ENCODE data around the gene LCLAT1.

Gene LCLAT1

GRCh38 chr2:30427606-30428347 lies 19.3 kb upstream of the LCLAT1 start:
- no peaks in the 10 kb centered on the region for H3K36me3 ChIP-seq (ENCODE audit: insufficient read depth, low read depth, low read length)
- H3K9ac ChIP-seq (ENCODE audit: low read depth, low read length): no peak overlapping the region
- H3K27me3 ChIP-seq (ENCODE audit: insufficient read depth, low read length): no peaks in the 10 kb centered on the region
- no peak overlapping the region for H3K27ac ChIP-seq (ENCODE audit: low read length)
- H3K4me3 ChIP-seq (ENCODE audit: low read length): no peak overlapping the region
- H3K4me1 ChIP-seq (ENCODE audit: insufficient read depth, low read length): no peaks in the 10 kb centered on the region; the same call in 1 of the 2 replicates
- H3K9me3 ChIP-seq (ENCODE audit: insufficient read depth, low read depth, low read length): no peaks in the 10 kb centered on the region

- Histone ChIP-seq H3K9me3 (ENCODE audit: insufficient read depth, low read depth, low read length) (no peaks in the 10 kb centered on the region), H3K27ac (ENCODE audit: low read length) (no peak overlapping the region), H3K9ac (ENCODE audit: low read depth, low read length) (no peak overlapping the region), H3K36me3 (ENCODE audit: insufficient read depth, low read depth, low read length) (no peaks in the 10 kb centered on the region), H3K4me3 (ENCODE audit: low read length) (no peak overlapping the region), H3K4me1 (ENCODE audit: insufficient read depth, low read length) (no peaks in the 10 kb centered on the region), H3K27me3 (ENCODE audit: insufficient read depth, low read length) (no peaks in the 10 kb centered on the region)
Observed at GRCh38 chr2:30428348-30428662, 18.7 kb upstream of the LCLAT1 start.

- Histone ChIP-seq H3K27me3 (ENCODE audit: insufficient read depth, low read length) (no peaks in the 10 kb centered on the region), H3K9ac (ENCODE audit: low read depth, low read length) (no peak overlapping the region)
Observed at GRCh38 chr2:30428827-30429461, 18.1 kb upstream of the LCLAT1 start.

GRCh38 chr2:30433541-30434299 lies 13.3 kb upstream of the LCLAT1 start:
- H3K9ac ChIP-seq (ENCODE audit: low read depth, low read length): no peak overlapping the region
- H3K4me3 ChIP-seq (ENCODE audit: low read length): no peak overlapping the region
- no peaks in the 10 kb centered on the region for H3K27me3 ChIP-seq (ENCODE audit: insufficient read depth, low read length)
- H3K36me3 ChIP-seq (ENCODE audit: insufficient read depth, low read depth, low read length): no peaks in the 10 kb centered on the region
- peaks cover 3% of the 10 kb centered on the region; the same call in 1 of the 2 replicates for H3K4me1 ChIP-seq (ENCODE audit: insufficient read depth, low read length)
- no peaks in the 10 kb centered on the region for H3K9me3 ChIP-seq (ENCODE audit: insufficient read depth, low read depth, low read length)
- no peak overlapping the region for H3K27ac ChIP-seq (ENCODE audit: low read length)

More at GRCh38 chr2:30428827-30429461, 18.1 kb upstream of the LCLAT1 start:
- no peaks in the 10 kb centered on the region for H3K9me3 ChIP-seq (ENCODE audit: insufficient read depth, low read depth, low read length)
- H3K36me3 ChIP-seq (ENCODE audit: insufficient read depth, low read depth, low read length): no peaks in the 10 kb centered on the region
- no peak overlapping the region for H3K27ac ChIP-seq (ENCODE audit: low read length)
- peaks cover under 1% of the 10 kb centered on the region; the same call in 1 of the 2 replicates for H3K4me1 ChIP-seq (ENCODE audit: insufficient read depth, low read length)
- H3K4me3 ChIP-seq (ENCODE audit: low read length): no peak overlapping the region

GRCh38 chr2:30434708-30435107 lies 12.3 kb upstream of the LCLAT1 start:
- no peak overlapping the region for H3K4me3 ChIP-seq (ENCODE audit: low read length)

GRCh38 chr2:30436859-30437435 lies 10.1 kb upstream of the LCLAT1 start:
- Histone ChIP-seq H3K4me3 (ENCODE audit: low read length) (no peak overlapping the region), H3K27me3 (ENCODE audit: insufficient read depth, low read length) (no peaks in the 10 kb centered on the region), H3K36me3 (ENCODE audit: insufficient read depth, low read depth, low read length) (no peaks in the 10 kb centered on the region), H3K27ac (ENCODE audit: low read length) (no peak overlapping the region), H3K4me1 (ENCODE audit: insufficient read depth, low read length) (peaks cover 3% of the 10 kb centered on the region; the same call in 1 of the 2 replicates), H3K9ac (ENCODE audit: low read depth, low read length) (no peak overlapping the region), H3K9me3 (ENCODE audit: insufficient read depth, low read depth, low read length) (no peaks in the 10 kb centered on the region)

More at GRCh38 chr2:30434708-30435107, 12.3 kb upstream of the LCLAT1 start:
- Histone ChIP-seq H3K9ac (ENCODE audit: low read depth, low read length) (no peak overlapping the region), H3K4me1 (ENCODE audit: insufficient read depth, low read length) (peaks cover 3% of the 10 kb centered on the region; the same call in 1 of the 2 replicates), H3K9me3 (ENCODE audit: insufficient read depth, low read depth, low read length) (no peaks in the 10 kb centered on the region), H3K27me3 (ENCODE audit: insufficient read depth, low read length) (no peaks in the 10 kb centered on the region), H3K36me3 (ENCODE audit: insufficient read depth, low read depth, low read length) (no peaks in the 10 kb centered on the region), H3K27ac (ENCODE audit: low read length) (no peak overlapping the region)

GRCh38 chr2:30437809-30438548 lies 9.1 kb upstream of the LCLAT1 start:
- Histone ChIP-seq H3K9me3 (ENCODE audit: insufficient read depth, low read depth, low read length) (no peaks in the 10 kb centered on the region), H3K36me3 (ENCODE audit: insufficient read depth, low read depth, low read length) (no peaks in the 10 kb centered on the region), H3K4me1 (ENCODE audit: insufficient read depth, low read length) (peaks cover 3% of the 10 kb centered on the region; the same call in 1 of the 2 replicates), H3K27ac (ENCODE audit: low read length) (no peak overlapping the region), H3K9ac (ENCODE audit: low read depth, low read length) (no peak overlapping the region), H3K4me3 (ENCODE audit: low read length) (no peak overlapping the region), H3K27me3 (ENCODE audit: insufficient read depth, low read length) (no peaks in the 10 kb centered on the region)

GRCh38 chr2:30439296-30439695 lies 7.8 kb upstream of the LCLAT1 start:
- no peak overlapping the region for H3K4me3 ChIP-seq (ENCODE audit: low read length)
- no peaks in the 10 kb centered on the region for H3K27me3 ChIP-seq (ENCODE audit: insufficient read depth, low read length)
- H3K27ac ChIP-seq (ENCODE audit: low read length): no peak overlapping the region
- H3K9ac ChIP-seq (ENCODE audit: low read depth, low read length): no peak overlapping the region
- no peaks in the 10 kb centered on the region for H3K36me3 ChIP-seq (ENCODE audit: insufficient read depth, low read depth, low read length)
- H3K4me1 ChIP-seq (ENCODE audit: insufficient read depth, low read length): no peaks in the 10 kb centered on the region
- H3K9me3 ChIP-seq (ENCODE audit: insufficient read depth, low read depth, low read length): no peaks in the 10 kb centered on the region

GRCh38 chr2:30439879-30440278 lies 7.2 kb upstream of the LCLAT1 start:
- Histone ChIP-seq H3K27ac (ENCODE audit: low read length) (no peak overlapping the region), H3K27me3 (ENCODE audit: insufficient read depth, low read length) (no peaks in the 10 kb centered on the region), H3K36me3 (ENCODE audit: insufficient read depth, low read depth, low read length) (no peaks in the 10 kb centered on the region), H3K9me3 (ENCODE audit: insufficient read depth, low read depth, low read length) (no peaks in the 10 kb centered on the region), H3K4me1 (ENCODE audit: insufficient read depth, low read length) (no peaks in the 10 kb centered on the region), H3K4me3 (ENCODE audit: low read length) (no peak overlapping the region), H3K9ac (ENCODE audit: low read depth, low read length) (no peak overlapping the region)

- Histone ChIP-seq H3K36me3 (ENCODE audit: insufficient read depth, low read depth, low read length) (no peaks in the 10 kb centered on the region), H3K27ac (ENCODE audit: low read length) (no peak overlapping the region), H3K9ac (ENCODE audit: low read depth, low read length) (no peak overlapping the region), H3K4me3 (ENCODE audit: low read length) (no peak overlapping the region), H3K27me3 (ENCODE audit: insufficient read depth, low read length) (peaks cover 3% of the 10 kb centered on the region; the same call in 1 of the 2 replicates), H3K9me3 (ENCODE audit: insufficient read depth, low read depth, low read length) (no peaks in the 10 kb centered on the region), H3K4me1 (ENCODE audit: insufficient read depth, low read length) (no peaks in the 10 kb centered on the region)
Observed at GRCh38 chr2:30441023-30441422, 6.0 kb upstream of the LCLAT1 start.

GRCh38 chr2:30443081-30443480 lies 4.0 kb upstream of the LCLAT1 start:
- no peaks in the 10 kb centered on the region for H3K4me1 ChIP-seq (ENCODE audit: insufficient read depth, low read length)
- no peaks in the 10 kb centered on the region for H3K36me3 ChIP-seq (ENCODE audit: insufficient read depth, low read depth, low read length)
- no peaks in the 10 kb centered on the region for H3K9me3 ChIP-seq (ENCODE audit: insufficient read depth, low read depth, low read length)
- H3K27ac ChIP-seq (ENCODE audit: low read length): no peak overlapping the region
- H3K27me3 ChIP-seq (ENCODE audit: insufficient read depth, low read length): peaks cover 12% of the 10 kb centered on the region; the same call in 1 of the 2 replicates
- no peak overlapping the region for H3K4me3 ChIP-seq (ENCODE audit: low read length)
- H3K9ac ChIP-seq (ENCODE audit: low read depth, low read length): no peak overlapping the region
